Lower leg skin (tissue), 4 donors: ENCODE measurements around the gene RAPGEF6. TPM values are rescaled to one million over a fixed set of nuclear protein-coding genes. Genes with fewer than 3 reads are reported as not detected.

ENCODE experiments used
- DNase-seq, 2 donors: peaks; one replicate each; pipeline ENCODE4 v3.0.0-alpha.2; 2019; ENCODE audit warnings: low spot score in 2 of 2
- H3K4me3 ChIP-seq: fragments of 200-600 bp; sonication (generic); 2 replicates; pipeline ENCODE4 v1.5.1; 2017; ENCODE audit warnings: mild to moderate bottlenecking, low read depth; ENCODE audit not compliant: poor library complexity, severe bottlenecking
- POLR2A ChIP-seq, 2 donors: fragments of 450-650 bp; IDR thresholded peaks; one replicate each; pipeline ENCODE4 v1.6.1; 2016 to 2017; ENCODE audit warnings: antibody characterized with exemption in 2 of 2, mild to moderate bottlenecking in 1 of 2, moderate library complexity in 1 of 2
- WGBS, 2 donors: methylation state at CpG; one replicate each; pipeline ENCODE4 v1.1.5; 2018; 5-methylcytosine and 5-hydroxymethylcytosine counted together
- intact Hi-C: fragments of 100-400 bp; cut with DNase I; formaldehyde crosslinking; loops from one replicate; pipeline ENCODE4 v1.15.0; 2023; ENCODE audit warnings: low total_unique reads
- total RNA-seq, 4 donors: library from RNA; depleted of rRNA; stranded (reverse); fragments of >200 nt; gene quantifications; one replicate each; pipeline ENCODE4 v1.1.0, GENCODE V29; 2016
- TF ChIP-seq, protein P1 (sequence below), 3 donors: fragments of 450-650 bp; IDR thresholded peaks; one replicate each; pipeline ENCODE4 v1.5.1; 2016; ENCODE audit warnings: antibody characterized with exemption in 3 of 3, mild to moderate bottlenecking in 3 of 3, moderate library complexity in 2 of 3

Gene RAPGEF6
- total RNA-seq, 4 donors from 2014 or later = 16.8 to 20.2 (median 18.9) TPM

DNA sequence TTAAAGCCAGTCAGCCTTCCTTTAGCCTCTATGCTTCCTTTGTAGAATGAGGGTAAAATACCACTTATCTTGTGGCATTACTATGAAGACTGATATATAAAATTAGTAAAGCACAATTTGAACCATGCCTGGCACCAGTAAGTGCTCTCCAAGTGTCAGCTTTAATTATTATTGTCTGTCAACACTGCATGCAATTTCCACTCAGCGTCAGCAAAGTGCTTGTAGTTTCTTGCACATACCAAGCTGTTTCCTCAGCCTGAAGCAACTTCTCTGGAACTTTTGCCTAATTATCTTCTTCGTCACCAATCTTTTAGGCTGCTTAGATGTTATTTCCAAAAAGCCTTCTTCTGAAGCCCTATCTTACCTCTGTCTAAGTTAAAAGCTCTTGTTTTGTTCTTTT lies 193.8 kb downstream of the RAPGEF6 start:
- intact Hi-C loops = no loop called here
- WGBS, 2 donors = 71 to 79% methylated on average over 2 of the region's 2 CpGs
- no peak for DNase-seq
- no peak overlapping the region for H3K4me3 ChIP-seq
- TF ChIP-seq, protein P1, sequence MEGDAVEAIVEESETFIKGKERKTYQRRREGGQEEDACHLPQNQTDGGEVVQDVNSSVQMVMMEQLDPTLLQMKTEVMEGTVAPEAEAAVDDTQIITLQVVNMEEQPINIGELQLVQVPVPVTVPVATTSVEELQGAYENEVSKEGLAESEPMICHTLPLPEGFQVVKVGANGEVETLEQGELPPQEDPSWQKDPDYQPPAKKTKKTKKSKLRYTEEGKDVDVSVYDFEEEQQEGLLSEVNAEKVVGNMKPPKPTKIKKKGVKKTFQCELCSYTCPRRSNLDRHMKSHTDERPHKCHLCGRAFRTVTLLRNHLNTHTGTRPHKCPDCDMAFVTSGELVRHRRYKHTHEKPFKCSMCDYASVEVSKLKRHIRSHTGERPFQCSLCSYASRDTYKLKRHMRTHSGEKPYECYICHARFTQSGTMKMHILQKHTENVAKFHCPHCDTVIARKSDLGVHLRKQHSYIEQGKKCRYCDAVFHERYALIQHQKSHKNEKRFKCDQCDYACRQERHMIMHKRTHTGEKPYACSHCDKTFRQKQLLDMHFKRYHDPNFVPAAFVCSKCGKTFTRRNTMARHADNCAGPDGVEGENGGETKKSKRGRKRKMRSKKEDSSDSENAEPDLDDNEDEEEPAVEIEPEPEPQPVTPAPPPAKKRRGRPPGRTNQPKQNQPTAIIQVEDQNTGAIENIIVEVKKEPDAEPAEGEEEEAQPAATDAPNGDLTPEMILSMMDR (IDR thresholded peaks at IDR 0.05) = no peak
- no peak for TF ChIP-seq POLR2A (IDR thresholded peaks at IDR 0.05)

GRCh38 chr5:131436081-131436480 lies 198.9 kb downstream of the RAPGEF6 start:
- TF ChIP-seq POLR2A (IDR thresholded peaks at IDR 0.05) = no peak
- TF ChIP-seq, protein P1 (IDR thresholded peaks at IDR 0.05) = no peak
- H3K4me3 ChIP-seq = no peak overlapping the region
- intact Hi-C loops = no loop called here
- 59 to 64% methylated on average over 2 of the region's 2 CpGs for WGBS, 2 donors
- peak in 1 of 2 donors; percentile 47 for DNase-seq

GRCh38 chr5:131433109-131433508 lies 201.9 kb downstream of the RAPGEF6 start:
- intact Hi-C loops = no loop called here
- TF ChIP-seq POLR2A (IDR thresholded peaks at IDR 0.05) = no peak
- TF ChIP-seq, protein P1 (IDR thresholded peaks at IDR 0.05) = no peak
- WGBS, 2 donors = 100% methylated on average over 1 of the region's 1 CpG
- no peak overlapping the region for H3K4me3 ChIP-seq
- DNase-seq = no peak

DNA sequence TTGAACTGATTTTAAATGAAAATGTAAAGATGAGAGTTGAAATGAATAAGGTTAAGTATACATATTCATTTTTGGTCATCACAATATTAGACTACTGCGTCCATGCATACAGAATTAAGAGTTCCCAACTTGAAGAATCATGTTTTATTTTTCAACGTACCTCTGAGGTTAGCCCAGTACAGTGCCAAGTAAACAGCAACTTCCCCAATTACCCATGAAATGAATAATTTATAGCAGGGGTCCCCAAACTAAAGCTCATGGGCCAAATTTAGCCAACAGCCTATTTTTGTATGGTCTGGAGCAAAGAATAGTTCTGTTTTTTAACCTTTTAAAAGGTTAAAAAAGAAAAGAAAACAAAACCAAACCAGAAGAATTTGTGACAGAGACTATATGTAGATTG lies 203.2 kb downstream of the RAPGEF6 start:
- TF ChIP-seq POLR2A (IDR thresholded peaks at IDR 0.05) = no peak
- TF ChIP-seq, protein P1 (IDR thresholded peaks at IDR 0.05) = no peak
- intact Hi-C loops = no loop called here
- H3K4me3 ChIP-seq = no peak overlapping the region
- WGBS, 2 donors = 85 to 91% methylated on average over 2 of the region's 2 CpGs
- DNase-seq = no peak

DNA sequence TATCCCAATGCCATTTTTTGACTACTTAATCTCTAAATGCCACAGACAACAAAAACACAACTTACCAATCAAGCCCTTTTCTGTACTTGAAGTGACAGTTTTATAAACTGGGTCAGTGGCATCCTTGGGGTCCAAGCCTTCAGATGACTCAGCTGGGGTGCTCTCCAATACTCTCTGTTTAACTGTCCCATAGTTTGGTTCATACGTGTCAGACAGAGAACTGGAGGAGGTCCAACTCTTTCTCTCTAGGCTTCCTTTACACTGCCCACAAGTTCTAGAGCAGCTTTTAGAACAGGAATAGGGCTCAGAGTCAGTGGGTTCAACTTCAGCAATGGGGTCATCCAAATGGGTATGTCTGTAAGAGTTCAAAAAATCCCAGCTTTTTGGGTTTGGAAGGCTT lies 204.2 kb downstream of the RAPGEF6 start:
- no peak overlapping the region for H3K4me3 ChIP-seq
- no peak for DNase-seq
- intact Hi-C loops = no loop called here
- WGBS, 2 donors = 69 to 70% methylated on average over 1 of the region's 1 CpG
- TF ChIP-seq, protein P1 (IDR thresholded peaks at IDR 0.05) = no peak
- TF ChIP-seq POLR2A (IDR thresholded peaks at IDR 0.05) = no peak

- intact Hi-C loops = no loop called here
- no peak overlapping the region for H3K4me3 ChIP-seq
- 92 to 95% methylated on average over 1 of the region's 1 CpG for WGBS, 2 donors
- no peak for DNase-seq
- TF ChIP-seq, protein P1 (IDR thresholded peaks at IDR 0.05) = no peak
- no peak for TF ChIP-seq POLR2A (IDR thresholded peaks at IDR 0.05)
Measured at GRCh38 chr5:131426011-131426410, 209.0 kb downstream of the RAPGEF6 start.
